Measurements from ENCODE around the gene SLC17A7.

DNA sequence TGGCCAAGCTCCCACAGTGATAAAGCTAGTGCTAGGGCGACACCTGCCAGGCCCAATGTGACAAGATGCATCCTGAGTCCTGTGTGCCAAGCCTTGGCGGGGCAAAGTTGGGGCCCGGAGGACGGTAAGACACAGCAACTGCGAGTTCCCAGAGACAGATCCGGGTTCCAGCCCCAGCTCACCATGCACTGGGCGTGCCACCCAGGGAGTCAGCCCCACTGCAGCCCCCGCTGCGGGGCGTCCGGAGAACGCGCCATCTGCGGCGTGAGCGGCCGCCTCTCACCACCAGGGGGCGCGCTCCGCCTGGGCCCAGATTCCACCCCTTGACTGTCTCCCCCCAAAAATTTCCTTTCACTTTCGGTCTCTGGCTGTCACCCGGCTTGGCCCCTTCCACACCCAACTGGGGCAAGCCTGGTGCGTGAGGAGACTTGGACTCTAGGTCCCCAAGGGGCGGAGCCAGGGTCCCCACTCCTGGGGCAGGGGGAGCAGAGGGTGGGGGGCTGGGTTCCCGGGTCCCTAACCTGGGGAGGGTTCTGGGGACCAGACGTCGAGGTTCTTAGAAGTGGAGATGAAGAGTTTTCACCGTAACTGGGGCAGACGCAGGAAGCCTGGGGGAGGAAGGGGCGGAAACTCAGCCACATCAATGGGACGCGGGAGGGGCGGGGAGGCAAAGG lies 32.7 kb upstream of the SLC17A7 start, which contains the start of gene FLT3LG:
- TF ChIP-seq, protein P1, sequence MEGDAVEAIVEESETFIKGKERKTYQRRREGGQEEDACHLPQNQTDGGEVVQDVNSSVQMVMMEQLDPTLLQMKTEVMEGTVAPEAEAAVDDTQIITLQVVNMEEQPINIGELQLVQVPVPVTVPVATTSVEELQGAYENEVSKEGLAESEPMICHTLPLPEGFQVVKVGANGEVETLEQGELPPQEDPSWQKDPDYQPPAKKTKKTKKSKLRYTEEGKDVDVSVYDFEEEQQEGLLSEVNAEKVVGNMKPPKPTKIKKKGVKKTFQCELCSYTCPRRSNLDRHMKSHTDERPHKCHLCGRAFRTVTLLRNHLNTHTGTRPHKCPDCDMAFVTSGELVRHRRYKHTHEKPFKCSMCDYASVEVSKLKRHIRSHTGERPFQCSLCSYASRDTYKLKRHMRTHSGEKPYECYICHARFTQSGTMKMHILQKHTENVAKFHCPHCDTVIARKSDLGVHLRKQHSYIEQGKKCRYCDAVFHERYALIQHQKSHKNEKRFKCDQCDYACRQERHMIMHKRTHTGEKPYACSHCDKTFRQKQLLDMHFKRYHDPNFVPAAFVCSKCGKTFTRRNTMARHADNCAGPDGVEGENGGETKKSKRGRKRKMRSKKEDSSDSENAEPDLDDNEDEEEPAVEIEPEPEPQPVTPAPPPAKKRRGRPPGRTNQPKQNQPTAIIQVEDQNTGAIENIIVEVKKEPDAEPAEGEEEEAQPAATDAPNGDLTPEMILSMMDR (IDR thresholded peaks at IDR 0.05; ENCODE audit: extremely low read depth in 1 of 2, insufficient read depth in 1 of 2, low read depth in 1 of 2, low read length in 2 of 2) = peak; percentile 99 to 100
- TF ChIP-seq POLR2A (IDR thresholded peaks at IDR 0.05; ENCODE audit: low read depth, low read length) (no peak), JUN (IDR thresholded peaks at IDR 0.05; ENCODE audit: borderline replicate concordance, insufficient read depth, insufficient read length, low read depth) (no peak), POLR2AphosphoS5 (IDR thresholded peaks at IDR 0.05; ENCODE audit: insufficient read depth, low read depth, low read length) (no peak), EZH2 (IDR thresholded peaks at IDR 0.05; ENCODE audit: borderline replicate concordance, low read depth, low read length, severe bottlenecking) (no peak), MYC (IDR thresholded peaks at IDR 0.05; ENCODE audit: low read depth, low read length) (no peak), FOS (IDR thresholded peaks at IDR 0.05; ENCODE audit: borderline replicate concordance, insufficient read depth, low read length) (no peak), GATA2 (IDR thresholded peaks at IDR 0.05; ENCODE audit: insufficient read depth, insufficient read length, low read depth, low read length) (no peak)
- TF ChIP-seq, protein P2, sequence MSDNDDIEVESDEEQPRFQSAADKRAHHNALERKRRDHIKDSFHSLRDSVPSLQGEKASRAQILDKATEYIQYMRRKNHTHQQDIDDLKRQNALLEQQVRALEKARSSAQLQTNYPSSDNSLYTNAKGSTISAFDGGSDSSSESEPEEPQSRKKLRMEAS (IDR thresholded peaks at IDR 0.05; ENCODE audit: insufficient read depth, insufficient read length) = no peak
